HCT116 (cell line): ENCODE results near the gene BRSK2. TPM values are rescaled to one million over a fixed set of nuclear protein-coding genes. Genes with fewer than 3 reads are reported as not detected.

ENCODE experiments used
- ATAC-seq: fragments of 200-7000 bp; cut with Tn5 transposase; 2 replicates; pipeline ENCODE4 v1.9.1; 2020; ENCODE audit warnings: mild to moderate bottlenecking, moderate library complexity
- BruUV-seq: library from RNA; stranded (reverse); fragments of 400-500 nt; replicated peaks from 2 replicates; lab custom pipeline; 2021; lab: Mats Ljungman, UMichigan
- CTCF ChIA-PET: fragments of 300-600 bp; sonication (Branson Sonifier 250); formaldehyde crosslinking; loops from one replicate; lab custom pipeline; 2021; ENCODE audit warnings: antibody characterized with exemption; lab: Charles Lee
- POLR2A ChIA-PET: fragments of 300-600, 350-600 bp; sonication (Branson Sonifier 250); formaldehyde crosslinking; loops from one replicate; lab custom pipeline; 2021; ENCODE audit warnings: antibody characterized with exemption; lab: Charles Lee
- RAD21 ChIA-PET, 2 experiments: fragments of 300-600 bp; sonication (Branson Sonifier 250); formaldehyde crosslinking; loops; one replicate each; lab custom pipeline; 2023; ENCODE audit warnings: low total read pairs in 2 of 2; ENCODE audit not compliant: uncharacterized antibody in 2 of 2, unreplicated experiment in 2 of 2, low non-redundant PET in 1 of 2; lab: Charles Lee
- DNase-seq: peaks from one replicate; pipeline ENCODE4 v3.0.0-alpha.2; 2010; ENCODE audit warnings: low read depth, low spot score
- H2AFZ ChIP-seq: fragments of 200-600 bp; shearing (Covaris generic), sonication (generic); 2 replicates; pipeline ENCODE4 v1.6.1; 2017; ENCODE audit warnings: low read depth, mixed run types, mixed read lengths, antibody characterized with exemption, low read length; ENCODE audit not compliant: poor library complexity, severe bottlenecking
- H3K27ac ChIP-seq: 2 replicates; pipeline ENCODE4 v1.5.1; 2012; ENCODE audit warnings: low read depth, low read length
- H3K27me3 ChIP-seq: fragments of 200-600 bp; sonication (generic); 2 replicates; pipeline ENCODE4 v1.6.1; 2016; ENCODE audit warnings: mixed run types, low read length, mixed read lengths; ENCODE audit not compliant: insufficient read depth
- H3K36me3 ChIP-seq, 2 experiments: fragments of 200-500 bp in 1 of 2; fragments of 200-600 bp in 1 of 2; sonication (Bioruptor generic) in 1 of 2; sonication (generic) in 1 of 2; 2 replicates each; pipeline versions ENCODE4 v1.5.1 to v1.6.1; 2014 to 2016; ENCODE audit warnings: low read length in 2 of 2, inconsistent platforms in 1 of 2, mixed read lengths in 1 of 2, mixed run types in 1 of 2; ENCODE audit not compliant: insufficient read depth in 2 of 2, control insufficient read depth in 1 of 2
- H3K4me1 ChIP-seq, 2 experiments: fragments of 200-600 bp in 1 of 2; sonication (generic) in 1 of 2; 2 replicates each; pipeline versions ENCODE4 v1.5.1 to v1.6.1; 2012 to 2017; ENCODE audit warnings: low read length in 2 of 2, inconsistent platforms in 1 of 2, mild to moderate bottlenecking in 1 of 2, mixed read lengths in 1 of 2, mixed run types in 1 of 2, moderate library complexity in 1 of 2; ENCODE audit not compliant: insufficient read depth in 2 of 2, control insufficient read depth in 1 of 2
- H3K4me2 ChIP-seq: fragments of 200-600 bp; sonication (generic); 2 replicates; pipeline ENCODE4 v1.6.1; 2017; ENCODE audit warnings: mixed run types, low read length, mixed read lengths
- H3K4me3 ChIP-seq, 2 experiments: fragments of 200-600 bp in 1 of 2; sonication (generic) in 1 of 2; replicated peaks in 1 of 2; 2 replicates each; pipeline ENCODE4 v1.5.1; 2011 to 2016; ENCODE audit warnings: low read length in 2 of 2, control low read depth in 1 of 2, low read depth in 1 of 2, mild to moderate bottlenecking in 1 of 2, mixed read lengths in 1 of 2, mixed run types in 1 of 2
- H3K79me2 ChIP-seq: fragments of 200-600 bp; sonication (generic); 2 replicates; pipeline ENCODE4 v1.6.1; 2017; ENCODE audit warnings: mild to moderate bottlenecking, mixed run types, low read length, moderate library complexity, mixed read lengths; ENCODE audit not compliant: insufficient read depth
- H3K9ac ChIP-seq: fragments of 200-600 bp; sonication (generic); 2 replicates; pipeline ENCODE4 v1.6.1; 2016; ENCODE audit warnings: low read length, mixed read lengths
- H3K9me2 ChIP-seq: fragments of 200-600 bp; sonication (generic), shearing (Covaris generic); 2 replicates; pipeline ENCODE4 v1.6.1; 2017; ENCODE audit warnings: mixed run types, mild to moderate bottlenecking, moderate library complexity; ENCODE audit not compliant: insufficient read depth
- H3K9me3 ChIP-seq, 2 experiments: fragments of 200-500 bp in 1 of 2; fragments of 200-600 bp in 1 of 2; sonication (Bioruptor generic) in 1 of 2; sonication (generic) in 1 of 2; 2 replicates each; pipeline ENCODE4 v1.6.1; 2014 to 2017; ENCODE audit warnings: low read length in 2 of 2, mixed read lengths in 2 of 2, inconsistent platforms in 1 of 2, low read depth in 1 of 2, mild to moderate bottlenecking in 1 of 2, mixed run types in 1 of 2, moderate library complexity in 1 of 2; ENCODE audit not compliant: control insufficient read depth in 1 of 2, insufficient read depth in 1 of 2
- H4K20me1 ChIP-seq: fragments of 200-600 bp; sonication (generic), shearing (Covaris generic); 2 replicates; pipeline ENCODE4 v1.6.1; 2017; ENCODE audit warnings: mixed run types, mild to moderate bottlenecking, moderate library complexity; ENCODE audit not compliant: insufficient read depth
- CBX3 ChIP-seq: IDR thresholded peaks from 2 replicates; pipeline ENCODE4 v1.6.1; 2012; ENCODE audit warnings: low read depth
- CEBPB ChIP-seq: IDR thresholded peaks from 2 replicates; pipeline ENCODE4 v1.6.1; 2012; ENCODE audit warnings: low read depth
- EGR1 ChIP-seq: IDR thresholded peaks from 2 replicates; pipeline ENCODE4 v1.6.1; 2012; ENCODE audit warnings: low read depth
- EZH2 ChIP-seq: fragments of 200-600 bp; sonication (generic); IDR thresholded peaks from 2 replicates; pipeline ENCODE4 v1.6.1; 2017; ENCODE audit warnings: antibody characterized with exemption, mixed run types
- EZH2phosphoT487 ChIP-seq: fragments of 200-600 bp; IDR thresholded peaks from 2 replicates; pipeline ENCODE4 v1.6.1; 2018; ENCODE audit warnings: antibody characterized with exemption, borderline replicate concordance
- JUND ChIP-seq: IDR thresholded peaks from 2 replicates; pipeline ENCODE4 v1.6.1; 2012
- POLR2A ChIP-seq: IDR thresholded peaks from 2 replicates; pipeline ENCODE4 v1.7.0; 2011; ENCODE audit warnings: borderline replicate concordance; ENCODE audit not compliant: insufficient read depth, insufficient read length; ENCODE audit errors: extremely low read depth
- POLR2AphosphoS5 ChIP-seq: IDR thresholded peaks from 2 replicates; pipeline ENCODE4 v1.6.1; 2011; ENCODE audit warnings: mild to moderate bottlenecking, low read depth, low read length, moderate library complexity
- RAD21 ChIP-seq: IDR thresholded peaks from 2 replicates; pipeline ENCODE4 v1.6.1; 2012; ENCODE audit warnings: low read depth, mild to moderate bottlenecking
- SRF ChIP-seq: IDR thresholded peaks from 2 replicates; pipeline ENCODE4 v1.6.1; 2012; ENCODE audit warnings: low read depth
- YY1 ChIP-seq: IDR thresholded peaks from 2 replicates; pipeline ENCODE4 v1.6.1; 2011; ENCODE audit warnings: low read length, low read depth, moderate library complexity, mild to moderate bottlenecking; ENCODE audit not compliant: insufficient replicate concordance; ENCODE audit errors: extremely low read depth
- ZFX ChIP-seq: fragments of 450-650 bp; IDR thresholded peaks from 2 replicates; pipeline ENCODE4 v1.6.1; 2017
- intact Hi-C: fragments of 100-400 bp; cut with micrococcal nuclease; formaldehyde crosslinking; loops from 2 replicates; pipeline ENCODE4 v1.10.0; 2022
- total RNA-seq: library from RNA; stranded (reverse); gene quantifications from one replicate; pipeline ENCODE4 v1.2.1, GENCODE V29; 2021; ENCODE audit not compliant: unreplicated experiment
- TF ChIP-seq, protein P1 (sequence below): IDR thresholded peaks from 2 replicates; pipeline ENCODE4 v1.6.1; 2012
- TF ChIP-seq, protein P2 (sequence below): IDR thresholded peaks from 2 replicates; pipeline ENCODE4 v1.6.1; 2012; ENCODE audit warnings: low read depth

Gene BRSK2
- total RNA-seq, 1 experiment from 2014 or later: 14.0 TPM

DNA sequence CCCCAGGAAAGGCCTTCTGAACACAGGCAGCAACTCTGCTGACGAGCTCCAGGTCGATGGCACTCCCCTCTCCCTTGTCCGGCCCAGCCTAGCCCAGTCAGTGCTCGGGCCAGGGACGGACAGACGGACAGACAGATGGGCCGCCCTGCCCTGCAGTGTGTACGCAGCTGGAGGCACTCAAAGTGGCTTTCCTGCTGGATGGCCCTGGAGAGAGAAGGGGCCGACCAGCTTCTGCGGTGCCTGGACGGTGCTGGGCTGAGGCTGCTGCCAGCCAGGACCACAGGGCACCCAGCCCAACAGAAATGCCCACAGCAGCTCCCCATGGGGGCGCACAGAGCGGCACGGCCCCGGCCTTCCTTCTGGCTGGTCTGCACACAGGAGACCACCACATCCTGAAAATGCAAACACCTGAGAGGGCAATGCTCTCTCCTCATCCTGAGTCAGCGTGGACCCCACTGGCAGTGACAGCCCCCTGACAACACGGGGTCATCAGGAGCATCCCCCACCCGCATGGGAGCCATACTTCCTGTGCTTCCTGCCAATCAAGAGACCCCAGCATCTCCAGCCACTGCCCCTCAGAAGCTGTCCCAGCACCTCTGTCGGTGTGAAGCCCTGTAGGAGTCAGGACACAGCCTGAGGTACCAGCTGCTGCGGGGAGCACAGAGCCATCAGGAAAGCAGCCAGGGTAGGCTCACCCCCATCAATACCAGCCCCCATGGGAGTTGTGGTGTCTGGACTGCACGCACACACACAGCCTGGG lies 97.5 kb downstream of the BRSK2 start:
- POLR2A ChIA-PET: no interaction called here
- Histone ChIP-seq H3K27ac (no peak overlapping the region), H3K4me3 (no peak overlapping the region), H3K36me3 (no peaks in the 10 kb centered on the region), H3K4me1 (peaks cover 13% of the 10 kb centered on the region in 2 experiments; a peak in 2 of 4 replicates), H4K20me1 (no peaks in the 10 kb centered on the region), H3K9me2 (no peaks in the 10 kb centered on the region), H3K9ac (no peak overlapping the region), H3K4me2 (no peak overlapping the region), H3K27me3 (no peaks in the 10 kb centered on the region), H3K9me3 (no peaks in the 10 kb centered on the region), H2AFZ (no peak overlapping the region), H3K79me2 (peaks cover 13% of the 10 kb centered on the region)
- BruUV-seq: no TSS peak
- intact Hi-C loops: no loop called here
- TF ChIP-seq CBX3: no peak
- no peak for TF ChIP-seq POLR2AphosphoS5
- no peak for TF ChIP-seq EGR1
- no peak for TF ChIP-seq EZH2phosphoT487
- no peak for TF ChIP-seq CEBPB
- TF ChIP-seq, protein P1, sequence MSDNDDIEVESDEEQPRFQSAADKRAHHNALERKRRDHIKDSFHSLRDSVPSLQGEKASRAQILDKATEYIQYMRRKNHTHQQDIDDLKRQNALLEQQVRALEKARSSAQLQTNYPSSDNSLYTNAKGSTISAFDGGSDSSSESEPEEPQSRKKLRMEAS: no peak
- no peak for TF ChIP-seq EZH2
- no peak for TF ChIP-seq SRF
- no peak for TF ChIP-seq JUND
- TF ChIP-seq YY1: no peak
- TF ChIP-seq POLR2A: no peak
- no peak for TF ChIP-seq RAD21
- TF ChIP-seq ZFX: no peak
- TF ChIP-seq, protein P2, sequence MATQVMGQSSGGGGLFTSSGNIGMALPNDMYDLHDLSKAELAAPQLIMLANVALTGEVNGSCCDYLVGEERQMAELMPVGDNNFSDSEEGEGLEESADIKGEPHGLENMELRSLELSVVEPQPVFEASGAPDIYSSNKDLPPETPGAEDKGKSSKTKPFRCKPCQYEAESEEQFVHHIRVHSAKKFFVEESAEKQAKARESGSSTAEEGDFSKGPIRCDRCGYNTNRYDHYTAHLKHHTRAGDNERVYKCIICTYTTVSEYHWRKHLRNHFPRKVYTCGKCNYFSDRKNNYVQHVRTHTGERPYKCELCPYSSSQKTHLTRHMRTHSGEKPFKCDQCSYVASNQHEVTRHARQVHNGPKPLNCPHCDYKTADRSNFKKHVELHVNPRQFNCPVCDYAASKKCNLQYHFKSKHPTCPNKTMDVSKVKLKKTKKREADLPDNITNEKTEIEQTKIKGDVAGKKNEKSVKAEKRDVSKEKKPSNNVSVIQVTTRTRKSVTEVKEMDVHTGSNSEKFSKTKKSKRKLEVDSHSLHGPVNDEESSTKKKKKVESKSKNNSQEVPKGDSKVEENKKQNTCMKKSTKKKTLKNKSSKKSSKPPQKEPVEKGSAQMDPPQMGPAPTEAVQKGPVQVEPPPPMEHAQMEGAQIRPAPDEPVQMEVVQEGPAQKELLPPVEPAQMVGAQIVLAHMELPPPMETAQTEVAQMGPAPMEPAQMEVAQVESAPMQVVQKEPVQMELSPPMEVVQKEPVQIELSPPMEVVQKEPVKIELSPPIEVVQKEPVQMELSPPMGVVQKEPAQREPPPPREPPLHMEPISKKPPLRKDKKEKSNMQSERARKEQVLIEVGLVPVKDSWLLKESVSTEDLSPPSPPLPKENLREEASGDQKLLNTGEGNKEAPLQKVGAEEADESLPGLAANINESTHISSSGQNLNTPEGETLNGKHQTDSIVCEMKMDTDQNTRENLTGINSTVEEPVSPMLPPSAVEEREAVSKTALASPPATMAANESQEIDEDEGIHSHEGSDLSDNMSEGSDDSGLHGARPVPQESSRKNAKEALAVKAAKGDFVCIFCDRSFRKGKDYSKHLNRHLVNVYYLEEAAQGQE: no peak
- CTCF ChIA-PET: no interaction called here
- RAD21 ChIA-PET: no interaction called here
- ATAC-seq (no peak), DNase-seq (no peak)
